Cardiac muscle cell (in vitro differentiated cells and primary cell): ENCODE results near the gene CSPG4. TPM values are rescaled to one million over a fixed set of nuclear protein-coding genes. Genes with fewer than 3 reads are reported as not detected.
"Not testable (repeated sequence)": the region's sequence is repeated elsewhere in the genome, so short reads cannot be mapped to it uniquely, and the experiment has no call there.

ENCODE experiments used
- DNase-seq, 2 donors: peaks; one replicate each; pipeline versions ENCODE4 v3.0.0 to v3.0.0-alpha.2; 2010 to 2017; ENCODE audit warnings: low read depth in 1 of 2, low spot score in 1 of 2
- H3K27ac ChIP-seq: fragments of 200-600 bp; sonication (generic); 2 replicates; pipeline ENCODE4 v1.5.1; 2016
- H3K27me3 ChIP-seq: fragments of 200-600 bp; sonication (generic); 2 replicates; pipeline ENCODE4 v1.6.0; 2016; ENCODE audit warnings: control low read depth
- H3K36me3 ChIP-seq: fragments of 200-600 bp; sonication (generic); 2 replicates; pipeline ENCODE4 v1.5.1; 2016; ENCODE audit warnings: control low read depth
- H3K4me1 ChIP-seq: fragments of 200-600 bp; sonication (generic); 2 replicates; pipeline ENCODE4 v1.8.1; 2017; ENCODE audit warnings: low read depth, mild to moderate bottlenecking, mixed run types
- H3K4me3 ChIP-seq: fragments of 200-600 bp; sonication (generic); 2 replicates; pipeline ENCODE4 v1.5.1; 2016; ENCODE audit warnings: mild to moderate bottlenecking
- H3K9me3 ChIP-seq: fragments of 200-600 bp; sonication (generic); 2 replicates; pipeline ENCODE4 v1.5.1; 2017; ENCODE audit warnings: low read depth, mild to moderate bottlenecking, control low read depth
- polyA plus RNA-seq: library from polyadenylated mRNA; unstranded; fragments of >200 nt; fragmentation: Nextera tagmentation; extraction: Ambion mirVana; gene quantifications from 2 replicates; pipeline ENCODE4 v1.2.1, GENCODE V29; 2016
- total RNA-seq: library from RNA; depleted of rRNA; stranded (reverse); fragments of >200 nt; gene quantifications from 2 replicates; pipeline ENCODE4 v1.2.3, GENCODE V29; 2016
- TF ChIP-seq, protein P1 (sequence below): IDR thresholded peaks from 2 replicates; pipeline ENCODE4 v1.5.1; 2012; ENCODE audit warnings: low read depth, mild to moderate bottlenecking, low read length

Gene CSPG4
- total and polyA plus RNA-seq, 2 experiments from 2014 or later, result 7.1 to 30.6 TPM

DNA sequence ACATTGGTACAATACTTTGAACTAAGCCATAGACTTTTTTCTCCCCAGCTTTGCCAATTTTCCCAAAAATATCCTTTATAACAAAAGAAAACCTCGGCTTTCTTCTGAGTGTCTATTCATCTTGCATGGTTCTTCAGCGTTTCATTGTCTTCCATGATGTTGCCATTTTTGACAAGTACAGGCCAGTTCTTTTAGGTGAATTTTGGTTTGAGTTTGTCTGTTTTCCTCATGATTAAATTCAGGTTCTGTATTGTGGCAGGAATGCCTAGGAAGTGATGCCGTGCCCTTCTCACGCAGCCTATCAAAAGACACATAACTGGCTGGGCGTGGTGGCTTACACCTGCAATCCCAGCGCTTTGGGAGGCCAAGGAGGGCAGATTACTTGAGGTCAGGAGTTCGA lies 7.6 kb upstream of the CSPG4 start:
- H3K4me1 ChIP-seq, result no peaks in the 10 kb centered on the region
- DNase-seq, result no peak

DNA sequence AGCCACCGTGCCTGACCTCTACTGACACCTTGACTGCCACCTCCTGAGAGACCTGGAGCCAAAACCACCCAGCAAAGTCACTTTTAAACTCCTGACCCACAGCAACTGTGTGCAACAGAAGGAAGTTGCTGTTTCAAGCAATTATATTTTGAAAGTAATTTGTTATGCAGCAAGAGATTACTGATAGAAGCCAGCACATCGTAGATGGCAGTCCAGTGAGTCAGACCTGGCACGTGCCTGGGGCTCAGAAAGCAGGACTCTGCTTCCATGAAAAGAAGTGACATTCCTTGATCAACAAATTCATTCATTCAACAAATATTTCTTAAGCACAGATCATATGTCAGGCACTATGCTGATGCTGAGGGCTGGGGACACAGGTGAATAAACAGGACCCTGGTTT lies 5.7 kb upstream of the CSPG4 start:
- Histone ChIP-seq H3K9me3 (no peaks in the 10 kb centered on the region), H3K4me1 (peaks cover 6% of the 10 kb centered on the region), H3K27me3 (no peaks in the 10 kb centered on the region), H3K27ac (no peak overlapping the region), H3K36me3 (no peaks in the 10 kb centered on the region), H3K4me3 (no peak overlapping the region)
- DNase-seq, result peak in 1 of 2 donors; percentile 68
- TF ChIP-seq, protein P1, sequence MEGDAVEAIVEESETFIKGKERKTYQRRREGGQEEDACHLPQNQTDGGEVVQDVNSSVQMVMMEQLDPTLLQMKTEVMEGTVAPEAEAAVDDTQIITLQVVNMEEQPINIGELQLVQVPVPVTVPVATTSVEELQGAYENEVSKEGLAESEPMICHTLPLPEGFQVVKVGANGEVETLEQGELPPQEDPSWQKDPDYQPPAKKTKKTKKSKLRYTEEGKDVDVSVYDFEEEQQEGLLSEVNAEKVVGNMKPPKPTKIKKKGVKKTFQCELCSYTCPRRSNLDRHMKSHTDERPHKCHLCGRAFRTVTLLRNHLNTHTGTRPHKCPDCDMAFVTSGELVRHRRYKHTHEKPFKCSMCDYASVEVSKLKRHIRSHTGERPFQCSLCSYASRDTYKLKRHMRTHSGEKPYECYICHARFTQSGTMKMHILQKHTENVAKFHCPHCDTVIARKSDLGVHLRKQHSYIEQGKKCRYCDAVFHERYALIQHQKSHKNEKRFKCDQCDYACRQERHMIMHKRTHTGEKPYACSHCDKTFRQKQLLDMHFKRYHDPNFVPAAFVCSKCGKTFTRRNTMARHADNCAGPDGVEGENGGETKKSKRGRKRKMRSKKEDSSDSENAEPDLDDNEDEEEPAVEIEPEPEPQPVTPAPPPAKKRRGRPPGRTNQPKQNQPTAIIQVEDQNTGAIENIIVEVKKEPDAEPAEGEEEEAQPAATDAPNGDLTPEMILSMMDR, result no peak

More for the DNA sequence above, 7.6 kb upstream of the CSPG4 start:
- no peak overlapping the region for H3K27ac ChIP-seq
- H3K36me3 ChIP-seq, result no peaks in the 10 kb centered on the region
- H3K4me3 ChIP-seq, result no peak overlapping the region
- no peaks in the 10 kb centered on the region for H3K27me3 ChIP-seq
- no peaks in the 10 kb centered on the region for H3K9me3 ChIP-seq
- TF ChIP-seq, protein P1, result no peak

DNA sequence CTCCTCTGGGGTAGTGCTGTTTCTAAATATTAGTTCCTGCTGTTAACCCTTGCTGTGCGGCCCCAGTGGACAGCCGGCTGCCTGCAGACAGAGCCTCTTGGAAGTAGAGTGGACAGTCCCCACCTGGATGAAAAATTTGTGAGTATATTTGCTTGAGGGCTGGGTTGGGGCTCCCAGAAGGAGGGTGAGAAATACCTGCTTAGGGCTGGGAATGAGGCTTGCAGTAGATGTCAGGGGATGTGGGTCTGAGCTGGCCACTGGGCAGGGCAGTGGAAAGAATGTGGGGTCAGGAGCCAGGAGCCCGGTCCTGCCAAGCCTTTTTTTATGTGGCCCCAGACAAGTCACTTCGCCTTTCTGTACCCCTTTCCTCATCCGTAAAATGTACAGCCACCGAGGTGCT lies 4.4 kb upstream of the CSPG4 start:
- H3K36me3 ChIP-seq, H3K4me3 ChIP-seq, H3K27me3 ChIP-seq, H3K9me3 ChIP-seq, H3K27ac ChIP-seq, DNase-seq: not testable (repeated sequence)
- peaks cover 16% of the 10 kb centered on the region for H3K4me1 ChIP-seq

DNA sequence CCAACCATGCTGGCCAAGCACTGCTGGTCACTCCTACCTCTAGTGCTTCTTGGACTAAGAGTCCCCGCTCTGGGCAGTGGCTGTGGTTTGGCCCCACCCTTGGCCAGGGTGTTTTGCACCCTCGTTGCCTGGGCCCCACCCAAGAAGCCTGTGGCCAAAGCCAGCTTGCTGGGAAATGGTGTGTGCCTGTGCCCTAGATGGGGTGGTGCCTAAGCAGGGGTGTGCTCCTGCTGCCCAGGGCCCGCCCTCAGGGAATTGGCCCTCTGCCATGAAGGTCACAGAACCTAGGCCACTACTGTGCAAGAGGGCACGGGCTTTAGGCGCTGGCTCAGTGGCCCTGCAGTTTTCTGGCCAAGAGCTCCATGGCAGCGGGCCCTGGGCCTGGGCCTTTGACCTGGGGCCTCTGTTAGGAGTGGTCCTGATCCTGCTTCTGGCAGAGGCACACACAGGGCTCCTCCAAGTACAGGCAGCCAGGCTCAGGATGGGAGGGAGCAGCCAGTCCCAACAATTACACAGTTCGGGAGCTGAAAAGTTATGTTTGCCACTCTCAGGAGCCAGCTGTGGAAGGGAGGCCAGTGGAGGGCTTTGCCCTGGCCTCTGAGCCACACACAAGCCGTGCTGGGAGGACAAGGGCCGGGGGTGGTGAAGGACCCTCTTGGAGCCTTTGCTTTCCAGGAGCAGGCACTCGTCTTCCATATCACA lies 3.8 kb upstream of the CSPG4 start:
- H3K4me3 ChIP-seq, H3K27ac ChIP-seq, DNase-seq, H3K9me3 ChIP-seq, H3K36me3 ChIP-seq, H3K27me3 ChIP-seq: not testable (repeated sequence)
- H3K4me1 ChIP-seq, result peaks cover 16% of the 10 kb centered on the region

DNA sequence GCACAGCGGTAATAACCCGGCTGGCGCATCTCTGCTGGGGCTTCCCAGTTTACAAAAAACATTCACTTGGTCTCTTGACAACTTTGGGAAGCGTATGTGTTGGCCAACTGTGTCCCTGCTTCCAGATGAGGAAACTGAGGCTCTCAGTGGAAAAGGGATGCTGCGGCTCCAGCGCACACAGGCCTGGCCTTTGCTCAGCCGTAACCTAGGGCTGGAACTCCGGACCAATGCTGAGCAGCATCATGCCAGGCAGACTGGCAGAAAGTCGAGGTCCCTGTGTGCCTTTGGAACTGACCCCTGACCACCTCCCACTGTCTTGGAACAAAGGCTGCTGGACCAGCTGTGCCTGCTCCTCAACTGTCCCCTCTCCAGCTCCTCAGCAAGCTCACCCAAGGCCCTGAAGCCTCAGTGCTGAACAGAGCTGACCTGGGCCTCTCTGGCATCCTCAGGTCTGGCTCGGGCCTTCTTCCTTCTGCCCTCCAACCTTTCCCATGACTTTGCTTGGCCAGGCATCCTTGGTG lies 2.7 kb upstream of the CSPG4 start:
- H3K9me3 ChIP-seq, H3K36me3 ChIP-seq, H3K4me3 ChIP-seq, DNase-seq, H3K27me3 ChIP-seq, H3K27ac ChIP-seq: not testable (repeated sequence)
- H3K4me1 ChIP-seq, result peaks cover 16% of the 10 kb centered on the region

DNA sequence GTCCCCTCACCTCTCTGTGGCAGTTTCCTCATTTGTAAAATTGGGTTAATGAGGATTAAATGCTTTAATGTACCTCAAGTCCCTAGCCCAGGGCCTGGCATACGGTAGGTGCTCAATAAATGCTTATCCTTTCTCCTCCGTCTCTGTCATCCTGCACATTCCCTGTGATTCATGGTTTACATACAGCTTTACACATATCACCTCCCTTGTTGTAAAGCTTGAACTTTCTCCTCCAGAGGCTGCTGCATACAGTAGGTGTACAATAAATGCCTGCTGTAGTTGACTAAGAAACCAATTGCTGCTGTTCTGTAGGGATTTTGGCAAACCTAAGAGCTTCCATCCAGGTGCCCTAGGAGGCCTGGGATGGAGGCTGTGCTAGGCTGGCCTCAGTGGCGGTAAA lies 1.5 kb upstream of the CSPG4 start:
- no peaks in the 10 kb centered on the region for H3K36me3 ChIP-seq
- no peaks in the 10 kb centered on the region for H3K27me3 ChIP-seq
- DNase-seq, result no peak
- no peak overlapping the region for H3K27ac ChIP-seq
- no peak overlapping the region for H3K4me3 ChIP-seq
- no peaks in the 10 kb centered on the region for H3K9me3 ChIP-seq
- TF ChIP-seq, protein P1, result no peak
- peaks cover 16% of the 10 kb centered on the region for H3K4me1 ChIP-seq

DNA sequence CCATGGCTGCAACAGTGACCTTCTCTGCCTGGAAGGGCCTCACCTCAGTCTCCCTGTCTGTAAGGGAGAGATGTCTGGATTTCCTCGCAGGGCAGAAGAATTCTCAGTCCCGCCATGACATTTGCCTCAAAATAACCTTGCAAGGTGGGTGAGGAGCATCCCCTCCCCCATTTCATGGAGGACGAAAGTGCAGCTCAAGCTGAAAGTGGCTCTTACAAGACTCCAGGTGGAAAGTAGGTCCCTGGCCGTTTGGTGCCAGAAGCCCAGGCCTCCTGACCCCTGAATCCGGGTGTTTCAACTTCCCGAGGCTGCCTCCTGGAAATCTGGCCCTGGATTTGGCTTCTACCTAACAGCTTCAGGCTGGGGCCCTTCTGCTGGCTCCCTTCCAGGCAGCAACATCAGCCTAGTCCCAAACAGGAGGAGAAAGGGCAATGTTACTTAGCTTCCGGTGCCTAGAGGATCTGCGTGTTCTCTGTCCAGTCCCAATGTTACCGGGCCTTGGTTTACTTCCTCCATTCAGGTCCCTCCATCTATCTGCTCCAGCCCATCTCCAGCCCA lies 769 bp upstream of the CSPG4 start:
- no peaks in the 10 kb centered on the region for H3K36me3 ChIP-seq
- no peaks in the 10 kb centered on the region for H3K27me3 ChIP-seq
- TF ChIP-seq, protein P1, result no peak
- peak; percentile 65 to 72 for DNase-seq
- peaks cover 16% of the 10 kb centered on the region for H3K4me1 ChIP-seq
- no peak overlapping the region for H3K4me3 ChIP-seq
- no peaks in the 10 kb centered on the region for H3K9me3 ChIP-seq
- peak overlapping the region; percentile 73 for H3K27ac ChIP-seq

DNA sequence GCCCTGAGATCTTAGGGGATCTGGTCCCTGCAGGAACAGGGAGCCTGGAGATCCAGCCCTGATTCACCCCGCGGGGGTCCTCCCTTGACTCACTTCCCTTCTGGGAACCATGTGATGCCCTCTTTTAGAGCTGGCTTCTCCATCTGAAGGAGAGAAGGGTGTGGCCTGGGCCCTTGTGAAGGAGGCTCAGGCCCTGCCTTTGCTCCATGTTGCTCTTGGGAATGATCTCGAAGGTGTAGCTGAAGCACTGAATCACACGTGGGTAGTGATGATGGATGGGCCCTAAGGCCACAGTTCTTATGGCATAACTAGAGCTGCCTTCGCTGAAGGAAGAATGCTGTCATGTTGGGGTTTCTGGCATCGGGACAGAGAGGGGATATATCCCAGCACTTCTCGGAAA lies 1.2 kb downstream of the CSPG4 start:
- DNase-seq, H3K9me3 ChIP-seq, H3K27ac ChIP-seq, H3K27me3 ChIP-seq, H3K36me3 ChIP-seq, H3K4me3 ChIP-seq: not testable (repeated sequence)
- peaks cover 17% of the 10 kb centered on the region for H3K4me1 ChIP-seq

DNA sequence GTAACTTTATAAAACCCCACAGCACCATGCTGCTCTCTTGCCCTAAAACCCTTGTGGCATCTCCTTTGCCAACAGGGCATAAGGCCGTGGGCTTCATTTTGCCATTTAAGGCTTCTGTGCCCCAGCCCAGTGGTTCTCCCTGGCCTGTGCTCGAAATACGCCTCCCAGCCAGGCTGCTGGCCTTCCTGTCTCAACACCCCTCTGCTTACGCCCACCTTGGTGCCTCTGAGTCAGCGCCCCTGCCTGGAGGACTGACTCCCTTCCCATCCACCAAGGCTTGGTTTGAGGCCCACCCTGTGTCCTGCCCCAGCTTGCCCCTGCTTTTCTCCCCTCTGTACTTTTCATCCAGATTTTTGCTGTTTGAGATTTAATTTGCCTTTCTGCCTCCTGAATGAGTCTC lies 1.8 kb downstream of the CSPG4 start:
- peaks cover 23% of the 10 kb centered on the region for H3K4me1 ChIP-seq
- H3K36me3 ChIP-seq, DNase-seq, H3K27me3 ChIP-seq, H3K27ac ChIP-seq, H3K9me3 ChIP-seq, H3K4me3 ChIP-seq: not testable (repeated sequence)

DNA sequence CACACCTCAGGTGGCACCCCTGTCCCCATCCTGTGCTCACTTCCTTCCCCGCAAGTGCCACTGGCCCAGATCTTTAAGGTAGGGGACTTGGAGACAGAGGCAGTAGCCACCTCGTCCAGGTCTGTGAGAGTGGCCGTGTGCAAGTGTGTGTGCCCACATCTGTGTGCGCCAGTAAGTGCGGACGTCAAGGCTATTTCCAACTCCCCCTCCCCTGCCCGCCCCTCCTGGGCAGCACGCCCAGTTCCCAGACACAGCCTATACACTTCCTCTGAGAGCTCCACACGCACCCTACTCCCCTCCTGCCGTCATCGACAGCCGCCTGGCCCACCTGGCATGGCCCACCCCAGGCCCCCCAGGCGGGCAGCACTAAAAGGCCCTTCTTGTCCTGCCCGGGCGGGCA lies 3.2 kb downstream of the CSPG4 start:
- H3K27me3 ChIP-seq, H3K27ac ChIP-seq, H3K36me3 ChIP-seq, H3K4me3 ChIP-seq, H3K9me3 ChIP-seq: not testable (repeated sequence)
- DNase-seq, result peak in 1 of 2 donors; percentile 66
- peaks cover 26% of the 10 kb centered on the region for H3K4me1 ChIP-seq
